Suprapubic skin (tissue), 4 donors: ENCODE results near the gene CCDC88A. TPM values are rescaled to one million over a fixed set of nuclear protein-coding genes. Genes with fewer than 3 reads are reported as not detected.
"Not testable (repeated sequence)": the region's sequence is repeated elsewhere in the genome, so short reads cannot be mapped to it uniquely, and the experiment has no call there.

Experiments
- DNase-seq, 2 donors: peaks; one replicate each; pipeline ENCODE4 v3.0.0-alpha.2; 2019; ENCODE audit warnings: low spot score in 2 of 2
- H3K27ac ChIP-seq: fragments of 200-600 bp; sonication (generic); one replicate; pipeline ENCODE4 v1.5.1; 2019
- H3K27me3 ChIP-seq: fragments of 200-600 bp; sonication (generic); one replicate; pipeline ENCODE4 v1.5.1; 2019
- H3K36me3 ChIP-seq: fragments of 200-600 bp; sonication (generic); one replicate; pipeline ENCODE4 v1.5.1; 2019
- H3K4me1 ChIP-seq: fragments of 200-600 bp; sonication (generic); one replicate; pipeline ENCODE4 v1.5.1; 2019
- H3K4me3 ChIP-seq: fragments of 200-600 bp; sonication (generic); one replicate; pipeline ENCODE4 v1.5.1; 2019; ENCODE audit warnings: mild to moderate bottlenecking
- H3K9me3 ChIP-seq: fragments of 200-600 bp; sonication (generic); one replicate; pipeline ENCODE4 v1.5.1; 2019
- EP300 ChIP-seq: sonication (generic); formaldehyde crosslinking; IDR thresholded peaks from one replicate; pipeline ENCODE4 v1.6.1; 2017; ENCODE audit warnings: antibody characterized with exemption
- POLR2A ChIP-seq, 2 donors: fragments of 450-650 bp; IDR thresholded peaks; one replicate each; pipeline ENCODE4 v1.6.1; 2017; ENCODE audit warnings: antibody characterized with exemption in 2 of 2, mild to moderate bottlenecking in 2 of 2, moderate library complexity in 2 of 2
- POLR2AphosphoS5 ChIP-seq, 3 donors: sonication (generic); formaldehyde crosslinking; IDR thresholded peaks; one replicate each; pipeline ENCODE4 v1.6.1; 2017; ENCODE audit warnings: antibody characterized with exemption in 3 of 3
- WGBS: methylation state at CpG from one replicate; pipeline ENCODE4 v1.1.5; 2018; 5-methylcytosine and 5-hydroxymethylcytosine counted together
- total RNA-seq, 4 donors: library from RNA; depleted of rRNA; stranded (reverse); fragments of >200 nt; gene quantifications; one replicate each; pipeline ENCODE4 v1.1.0, GENCODE V29; 2016
- TF ChIP-seq, protein P1 (sequence below), 2 donors: fragments of 200-600 bp in 1 of 2; fragments of 450-650 bp in 1 of 2; sonication (generic) in 1 of 2; IDR thresholded peaks; one replicate each; pipeline ENCODE4 v1.5.1; 2016 to 2019; ENCODE audit warnings: antibody characterized with exemption in 2 of 2, mild to moderate bottlenecking in 1 of 2, moderate library complexity in 1 of 2

The CCDC88A gene
- total RNA-seq, 4 donors from 2014 or later, result 9.0 to 25.8 (median 18.2) TPM

DNA sequence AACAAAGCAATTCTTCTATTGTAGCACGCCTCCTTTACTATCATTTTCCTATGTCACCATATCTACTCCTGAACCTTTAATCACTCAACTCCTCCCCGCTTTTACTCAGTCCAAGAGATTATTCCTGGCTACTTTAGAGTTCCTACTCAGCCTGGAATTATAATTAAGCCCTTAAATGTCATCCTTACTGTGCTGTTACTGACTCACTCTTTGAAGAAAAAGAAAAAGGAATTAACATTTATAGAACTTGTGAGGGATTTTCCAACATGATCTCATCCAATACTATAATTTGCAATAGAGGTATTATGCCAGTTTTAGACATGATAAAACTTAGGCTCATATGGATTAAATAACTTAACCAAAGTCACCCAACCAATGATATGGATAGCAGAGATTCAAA lies 61.7 kb downstream of the CCDC88A start:
- no peaks in the 10 kb centered on the region for H3K27me3 ChIP-seq
- H3K27ac ChIP-seq, result no peak overlapping the region
- no peak for TF ChIP-seq EP300
- TF ChIP-seq, protein P1, sequence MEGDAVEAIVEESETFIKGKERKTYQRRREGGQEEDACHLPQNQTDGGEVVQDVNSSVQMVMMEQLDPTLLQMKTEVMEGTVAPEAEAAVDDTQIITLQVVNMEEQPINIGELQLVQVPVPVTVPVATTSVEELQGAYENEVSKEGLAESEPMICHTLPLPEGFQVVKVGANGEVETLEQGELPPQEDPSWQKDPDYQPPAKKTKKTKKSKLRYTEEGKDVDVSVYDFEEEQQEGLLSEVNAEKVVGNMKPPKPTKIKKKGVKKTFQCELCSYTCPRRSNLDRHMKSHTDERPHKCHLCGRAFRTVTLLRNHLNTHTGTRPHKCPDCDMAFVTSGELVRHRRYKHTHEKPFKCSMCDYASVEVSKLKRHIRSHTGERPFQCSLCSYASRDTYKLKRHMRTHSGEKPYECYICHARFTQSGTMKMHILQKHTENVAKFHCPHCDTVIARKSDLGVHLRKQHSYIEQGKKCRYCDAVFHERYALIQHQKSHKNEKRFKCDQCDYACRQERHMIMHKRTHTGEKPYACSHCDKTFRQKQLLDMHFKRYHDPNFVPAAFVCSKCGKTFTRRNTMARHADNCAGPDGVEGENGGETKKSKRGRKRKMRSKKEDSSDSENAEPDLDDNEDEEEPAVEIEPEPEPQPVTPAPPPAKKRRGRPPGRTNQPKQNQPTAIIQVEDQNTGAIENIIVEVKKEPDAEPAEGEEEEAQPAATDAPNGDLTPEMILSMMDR (IDR thresholded peaks at IDR 0.05), result no peak
- no peaks in the 10 kb centered on the region for H3K4me1 ChIP-seq
- H3K4me3 ChIP-seq, result no peak overlapping the region
- H3K9me3 ChIP-seq, result no peaks in the 10 kb centered on the region
- H3K36me3 ChIP-seq, result no peaks in the 10 kb centered on the region
- 68% methylated on average over 2 of the region's 2 CpGs for WGBS
- no peak for DNase-seq

GRCh38 chr2:55357164-55357563 lies 62.5 kb downstream of the CCDC88A start:
- Histone ChIP-seq H3K4me1 (no peaks in the 10 kb centered on the region), H3K27ac (no peak overlapping the region), H3K4me3 (no peak overlapping the region), H3K36me3 (no peaks in the 10 kb centered on the region), H3K27me3 (no peaks in the 10 kb centered on the region), H3K9me3 (no peaks in the 10 kb centered on the region)
- DNase-seq, result no peak
- TF ChIP-seq POLR2AphosphoS5 (IDR thresholded peaks at IDR 0.05), result no peak
- no peak for TF ChIP-seq POLR2A (IDR thresholded peaks at IDR 0.05)
- TF ChIP-seq EP300, result no peak
- TF ChIP-seq, protein P1 (IDR thresholded peaks at IDR 0.05), result no peak

DNA sequence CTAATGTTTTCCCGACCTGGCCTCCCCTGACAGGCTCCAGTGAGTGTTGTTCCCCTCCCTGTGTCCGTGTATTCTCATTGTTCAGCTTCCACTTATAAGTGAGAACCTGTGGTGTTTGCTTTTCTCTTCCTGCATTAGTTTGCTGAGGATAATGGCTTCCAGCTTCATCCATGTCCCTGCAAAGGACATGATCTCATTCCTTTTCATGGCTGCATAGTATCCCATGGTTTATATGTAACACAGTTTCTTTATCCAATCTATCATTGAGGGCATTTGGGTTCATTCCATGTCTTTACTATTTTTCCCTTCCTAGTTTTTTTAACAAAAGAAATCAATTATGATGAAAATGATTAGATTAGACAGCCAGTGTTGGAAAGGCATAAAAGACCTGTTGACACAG lies 63.5 kb downstream of the CCDC88A start:
- H3K27ac ChIP-seq, H3K4me3 ChIP-seq, H3K4me1 ChIP-seq, DNase-seq, H3K9me3 ChIP-seq, H3K36me3 ChIP-seq, H3K27me3 ChIP-seq: not testable (repeated sequence)
- WGBS, result 98% methylated on average over 2 of the region's 2 CpGs

DNA sequence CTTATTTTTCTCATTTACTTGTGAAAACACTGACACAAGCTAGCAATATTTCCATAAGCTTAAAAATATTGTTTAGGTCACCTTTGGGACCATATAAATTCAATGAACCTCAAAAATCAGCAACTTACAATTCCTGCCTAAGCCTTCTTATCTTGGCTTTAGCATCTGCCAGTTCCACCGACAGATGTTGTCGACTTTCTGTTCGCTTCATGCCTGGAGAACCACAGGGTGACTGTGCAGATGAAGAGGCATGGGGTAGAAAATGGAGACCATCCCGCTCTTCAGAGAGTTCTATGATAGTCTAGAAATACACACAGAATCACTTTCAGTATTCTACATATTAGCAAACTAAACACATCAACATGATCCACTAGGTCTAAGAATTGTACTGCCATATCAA lies 64.2 kb downstream of the CCDC88A start:
- no peak for DNase-seq
- Histone ChIP-seq H3K4me1 (no peaks in the 10 kb centered on the region), H3K9me3 (no peaks in the 10 kb centered on the region), H3K4me3 (no peak overlapping the region), H3K36me3 (no peaks in the 10 kb centered on the region), H3K27me3 (no peaks in the 10 kb centered on the region), H3K27ac (no peak overlapping the region)
- WGBS, result 97% methylated on average over 4 of the region's 4 CpGs
- TF ChIP-seq POLR2A (IDR thresholded peaks at IDR 0.05) (no peak), EP300 (no peak), POLR2AphosphoS5 (IDR thresholded peaks at IDR 0.05) (no peak)
- TF ChIP-seq, protein P1 (IDR thresholded peaks at IDR 0.05), result no peak

DNA sequence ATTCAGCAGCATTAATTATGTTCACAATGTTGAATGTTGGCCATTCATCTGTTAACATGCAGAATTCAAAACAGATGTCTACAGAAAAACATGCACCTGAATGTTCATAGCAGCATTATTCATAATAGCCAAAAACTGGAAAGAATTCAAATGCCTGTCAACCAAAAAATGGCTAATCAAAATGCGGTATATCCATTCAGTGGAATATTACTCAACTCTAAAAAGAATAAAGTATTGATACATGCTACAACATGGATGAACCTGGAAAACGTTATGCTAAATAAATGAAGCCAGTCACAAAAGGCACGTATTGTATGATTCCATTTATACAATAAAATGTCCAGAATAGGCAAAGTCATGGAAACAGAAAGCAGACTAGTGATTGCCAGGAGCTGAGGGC lies 68.0 kb downstream of the CCDC88A start:
- no peaks in the 10 kb centered on the region for H3K36me3 ChIP-seq
- no peaks in the 10 kb centered on the region for H3K27me3 ChIP-seq
- H3K4me3 ChIP-seq, result no peak overlapping the region
- H3K9me3 ChIP-seq, result no peaks in the 10 kb centered on the region
- WGBS, result 97% methylated on average over 3 of the region's 3 CpGs
- no peak for TF ChIP-seq POLR2A (IDR thresholded peaks at IDR 0.05)
- TF ChIP-seq, protein P1 (IDR thresholded peaks at IDR 0.05), result no peak
- no peak for DNase-seq
- no peaks in the 10 kb centered on the region for H3K4me1 ChIP-seq
- H3K27ac ChIP-seq, result no peak overlapping the region

DNA sequence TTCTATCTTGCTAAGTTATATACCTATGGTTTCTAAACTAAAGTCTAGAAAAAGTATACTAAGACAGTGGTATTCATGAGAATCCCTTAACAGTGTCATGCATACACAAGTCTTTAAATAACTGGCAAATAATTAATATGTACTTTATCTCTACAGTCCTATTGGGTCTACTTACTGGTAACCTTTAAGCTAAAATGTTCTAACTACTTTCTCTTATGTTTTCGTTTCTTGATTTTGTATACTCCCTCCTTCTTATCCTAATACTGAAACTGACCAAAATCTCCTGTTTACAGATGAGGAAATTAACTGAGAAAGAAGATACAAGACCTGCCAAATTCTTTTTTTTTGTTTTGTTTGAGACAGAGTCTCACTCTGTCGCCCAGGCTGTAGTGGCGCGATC lies 74.6 kb downstream of the CCDC88A start:
- H3K4me1 ChIP-seq, result no peaks in the 10 kb centered on the region
- 97% methylated on average over 4 of the region's 4 CpGs for WGBS
- peaks cover 12% of the 10 kb centered on the region for H3K36me3 ChIP-seq
- no peaks in the 10 kb centered on the region for H3K9me3 ChIP-seq
- no peaks in the 10 kb centered on the region for H3K27me3 ChIP-seq
- TF ChIP-seq, protein P1 (IDR thresholded peaks at IDR 0.05), result no peak
- TF ChIP-seq POLR2A (IDR thresholded peaks at IDR 0.05), result no peak
- TF ChIP-seq EP300, result no peak
- no peak for TF ChIP-seq POLR2AphosphoS5 (IDR thresholded peaks at IDR 0.05)
- no peak overlapping the region for H3K4me3 ChIP-seq
- no peak overlapping the region for H3K27ac ChIP-seq
- no peak for DNase-seq
